Nephron progenitor cell (in vitro differentiated cells): ENCODE data around the gene ARMS2.

Experiments used
- DNase-seq: peaks from one replicate; pipeline ENCODE4 v3.0.0; 2021
- H3K27ac Mint-ChIP-seq: 2 replicates; pipeline ENCODE4 v1.8.0; 2021; ENCODE audit warnings: mild to moderate bottlenecking, moderate library complexity, mixed read lengths
- H3K27me3 Mint-ChIP-seq: 2 replicates; pipeline ENCODE4 v1.8.0; 2021; ENCODE audit warnings: mild to moderate bottlenecking, low read depth, mixed read lengths; ENCODE audit not compliant: poor library complexity
- H3K36me3 Mint-ChIP-seq: 2 replicates; pipeline ENCODE4 v1.8.0; 2021; ENCODE audit warnings: low read depth, mixed read lengths
- H3K4me1 Mint-ChIP-seq: 2 replicates; pipeline ENCODE4 v1.8.0; 2021; ENCODE audit warnings: mixed read lengths
- H3K4me3 Mint-ChIP-seq: 2 replicates; pipeline ENCODE4 v1.8.0; 2021; ENCODE audit warnings: mild to moderate bottlenecking, moderate library complexity, mixed read lengths
- H3K9me3 Mint-ChIP-seq: 2 replicates; pipeline ENCODE4 v1.8.0; 2021; ENCODE audit warnings: mild to moderate bottlenecking, moderate library complexity, mixed read lengths
- CTCF ChIP-seq: fragments of 200-600 bp; sonication (generic); IDR thresholded peaks from 2 replicates; pipeline ENCODE4 v1.5.0; 2021; ENCODE audit warnings: antibody characterized with exemption

Gene ARMS2

GRCh38 chr10:122494173-122494820 lies 39.8 kb downstream of the ARMS2 start:
- H3K4me1 Mint-ChIP-seq = peaks cover 56% of the 10 kb centered on the region

DNA sequence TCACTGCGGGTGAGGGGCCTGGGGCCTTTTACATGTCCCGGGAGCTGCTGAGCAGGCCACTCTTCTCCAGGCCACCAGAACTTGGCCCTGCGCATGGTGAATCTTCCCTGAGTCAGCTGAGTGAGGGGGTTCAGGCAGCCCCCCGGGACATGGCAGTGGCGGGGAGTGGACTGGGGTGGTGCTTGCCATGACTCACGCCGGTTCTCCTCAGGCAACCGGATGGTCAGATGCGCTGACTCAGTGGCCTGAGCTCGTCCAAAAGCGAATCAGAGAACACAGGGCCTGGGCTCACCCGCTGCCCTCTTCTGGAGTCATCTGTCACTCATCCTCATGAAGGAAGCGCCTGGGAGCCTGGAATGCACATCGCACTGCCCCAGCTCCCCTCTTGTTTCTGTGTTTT lies 40.4 kb downstream of the ARMS2 start:
- Mint-ChIP-seq H3K36me3 (no peaks in the 10 kb centered on the region), H3K27ac (no peak overlapping the region)
- no peak for DNase-seq

More at GRCh38 chr10:122494173-122494820, 39.8 kb downstream of the ARMS2 start:
- no peak overlapping the region for H3K27ac Mint-ChIP-seq
- H3K36me3 Mint-ChIP-seq = no peaks in the 10 kb centered on the region
- H3K27me3 Mint-ChIP-seq = peaks cover 18% of the 10 kb centered on the region
- no peaks in the 10 kb centered on the region for H3K9me3 Mint-ChIP-seq
- DNase-seq = no peak
- TF ChIP-seq CTCF = no peak
- no peak overlapping the region for H3K4me3 Mint-ChIP-seq

DNA sequence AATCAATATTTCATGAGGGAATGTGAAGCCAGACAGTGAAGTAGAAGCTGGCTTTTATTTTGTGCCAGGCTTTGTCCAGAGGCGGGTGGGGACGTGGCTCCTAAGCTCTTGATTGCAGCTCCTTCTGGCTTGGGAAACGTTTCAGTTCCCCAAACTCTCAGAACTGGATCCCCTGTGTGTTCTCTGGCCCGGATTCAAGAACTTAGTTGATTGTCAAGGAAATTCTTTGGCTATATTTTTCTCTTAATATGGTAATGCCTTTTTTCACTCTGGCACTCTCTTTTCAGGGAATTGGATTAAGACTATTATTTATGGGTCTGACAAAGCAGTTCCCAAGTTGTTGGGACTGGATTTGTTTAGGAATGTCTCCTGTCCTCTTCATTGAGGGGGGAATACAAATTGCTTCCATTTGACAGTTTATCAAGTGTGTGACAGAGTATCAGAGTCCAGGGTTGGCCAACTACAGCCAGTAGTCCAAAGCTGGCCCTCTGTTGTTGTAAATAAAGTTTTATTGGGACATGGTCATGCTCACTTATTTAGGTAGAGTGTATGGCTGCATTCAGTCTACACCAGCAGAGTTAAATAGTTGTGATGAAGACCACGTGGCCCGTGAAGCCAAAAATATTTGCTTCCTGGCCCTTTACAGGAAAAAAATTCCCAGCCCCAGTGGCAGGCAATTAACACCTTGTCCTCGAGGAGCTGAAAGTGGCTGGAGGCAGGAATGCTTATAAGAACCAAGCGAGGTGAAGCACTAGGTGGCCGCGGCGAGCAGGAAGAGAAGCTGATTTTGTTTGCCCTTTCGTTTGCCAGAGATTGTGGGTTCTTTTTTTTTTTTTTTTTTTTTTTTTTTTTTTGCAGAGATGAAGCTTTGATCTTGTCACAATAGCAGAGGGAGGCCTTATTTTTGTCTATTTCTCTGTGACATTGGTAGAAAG lies 41.2 kb downstream of the ARMS2 start:
- peaks cover 54% of the 10 kb centered on the region for H3K4me1 Mint-ChIP-seq
- peak overlapping the region; percentile 29 for H3K27ac Mint-ChIP-seq
- peaks cover 16% of the 10 kb centered on the region for H3K27me3 Mint-ChIP-seq
- no peaks in the 10 kb centered on the region for H3K9me3 Mint-ChIP-seq
- DNase-seq = no peak
- no peak for TF ChIP-seq CTCF
- no peaks in the 10 kb centered on the region for H3K36me3 Mint-ChIP-seq
- H3K4me3 Mint-ChIP-seq = no peak overlapping the region

More for the DNA sequence above, 40.4 kb downstream of the ARMS2 start:
- peaks cover 57% of the 10 kb centered on the region for H3K4me1 Mint-ChIP-seq
- H3K4me3 Mint-ChIP-seq = no peak overlapping the region
- H3K9me3 Mint-ChIP-seq = no peaks in the 10 kb centered on the region
- H3K27me3 Mint-ChIP-seq = peaks cover 15% of the 10 kb centered on the region
- no peak for TF ChIP-seq CTCF

GRCh38 chr10:122497241-122497640 lies 42.8 kb downstream of the ARMS2 start:
- Mint-ChIP-seq H3K4me3 (no peak overlapping the region), H3K9me3 (no peaks in the 10 kb centered on the region), H3K4me1 (peaks cover 48% of the 10 kb centered on the region), H3K27ac (no peak overlapping the region), H3K27me3 (peaks cover 18% of the 10 kb centered on the region), H3K36me3 (no peaks in the 10 kb centered on the region)
- TF ChIP-seq CTCF = no peak
- no peak for DNase-seq

DNA sequence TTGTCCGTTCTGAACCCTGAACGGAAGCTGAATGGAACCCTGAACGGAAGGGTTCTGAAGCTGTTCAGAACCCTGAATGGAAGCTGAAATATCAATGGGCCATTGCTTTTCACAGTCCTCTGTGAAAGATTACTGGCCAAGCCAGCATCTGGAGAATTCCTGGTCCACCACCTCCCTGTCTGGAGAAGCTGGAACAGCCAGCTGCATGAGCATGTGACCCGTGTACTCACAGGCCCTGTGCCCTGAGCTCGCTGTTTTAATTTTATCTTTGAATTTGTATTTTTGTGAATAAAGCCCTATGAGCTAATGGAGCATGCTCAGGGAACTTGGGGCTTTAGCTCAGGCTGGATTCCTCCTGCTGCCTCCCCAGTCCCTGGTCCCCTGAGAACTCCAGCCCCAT lies 44.1 kb downstream of the ARMS2 start:
- Mint-ChIP-seq H3K4me1 (peaks cover 42% of the 10 kb centered on the region), H3K27ac (no peak overlapping the region), H3K27me3 (peaks cover 16% of the 10 kb centered on the region), H3K36me3 (no peaks in the 10 kb centered on the region), H3K9me3 (no peaks in the 10 kb centered on the region), H3K4me3 (no peak overlapping the region)
- no peak for DNase-seq
- TF ChIP-seq CTCF = no peak
